ENCODE results near the gene PLCB2.

GRCh38 chr15:40355976-40356585 lies 48.3 kb upstream of the PLCB2 start:
- TF ChIP-seq CTCF (IDR thresholded peaks at IDR 0.05; ENCODE audit: insufficient read depth, low read depth, low read length) (no peak), EZH2 (IDR thresholded peaks at IDR 0.05; ENCODE audit: insufficient read depth, low read length) (no peak)

All from astrocyte (in vitro differentiated cells and primary cell).